K562 (cell line): ENCODE results near the gene SLC39A12. TPM values are rescaled to one million over a fixed set of nuclear protein-coding genes. Genes with fewer than 3 reads are reported as not detected.

Experiments used
- ATAC-seq: fragments of 200-7000 bp; cut with Tn5 transposase; 3 replicates; pipeline ENCODE4 v1.9.1; 2020; ENCODE audit warnings: moderate library complexity
- BruUV-seq: library from RNA; stranded (reverse); fragments of 400-500 nt; replicated peaks from 2 replicates; lab custom pipeline; 2021; lab: Mats Ljungman, UMichigan
- CTCF ChIA-PET: fragments of 300-600 bp; formaldehyde crosslinking; extraction: SDS; loops from one replicate; lab custom pipeline; 2021; ENCODE audit warnings: low intra/inter-chr PET ratio; lab: Yijun Ruan, JAX
- POLR2A ChIA-PET: fragments of 300-600, 350-650 bp; sonication (Branson Sonifier 250); formaldehyde crosslinking; extraction: SDS; loops from one replicate; lab custom pipeline; 2021; ENCODE audit warnings: antibody characterized with exemption, inconsistent platforms; lab: Yijun Ruan, JAX
- DNase-seq, 4 experiments: peaks; one replicate each; pipeline versions ENCODE4 v3.0.0 to v3.0.0-alpha.2; 2011 to 2018; ENCODE audit warnings: low spot score in 3 of 4, mixed read lengths in 3 of 4; ENCODE audit errors: extremely low read depth in 1 of 4
- FAIRE-seq: peaks from 2 replicates; lab custom pipeline; 2011; peaks lifted over from hg19 to GRCh38; lab: Jason Lieb, UNC
- H2AFZ ChIP-seq: 2 replicates; pipeline ENCODE4 v1.6.0; 2011; ENCODE audit warnings: low read depth, low read length, control low read depth, inconsistent platforms
- H3K27ac ChIP-seq: fragments of 200-600 bp; 3 replicates; pipeline ENCODE4 v1.8.0; 2011; ENCODE audit warnings: low read depth, mild to moderate bottlenecking, control low read depth, inconsistent platforms, low read length, moderate library complexity, mixed read lengths; ENCODE audit errors: extremely low read depth
- H3K27me3 ChIP-seq, 2 experiments: fragments of 300-600 bp in 1 of 2; 2 replicates in 1 of 2; 3 replicates in 1 of 2; pipeline versions ENCODE4 v1.6.0 to v1.8.0; 2011; ENCODE audit warnings: inconsistent platforms in 2 of 2, low read length in 2 of 2, mild to moderate bottlenecking in 1 of 2, mixed read lengths in 1 of 2, moderate library complexity in 1 of 2; ENCODE audit not compliant: control insufficient read depth in 2 of 2, insufficient read depth in 2 of 2
- H3K36me3 ChIP-seq: fragments of 300-600 bp; 3 replicates; pipeline ENCODE4 v1.8.0; 2011; ENCODE audit warnings: mild to moderate bottlenecking, low read length, inconsistent platforms; ENCODE audit not compliant: control insufficient read depth, insufficient read depth
- H3K4me1 ChIP-seq, 2 experiments: fragments of 200-600 bp in 1 of 2; replicated peaks in 1 of 2; 2 replicates in 1 of 2; 3 replicates in 1 of 2; pipeline versions ENCODE4 v1.5.1 to v1.8.0; 2011; ENCODE audit warnings: inconsistent platforms in 2 of 2, low read length in 2 of 2, mild to moderate bottlenecking in 1 of 2, mixed read lengths in 1 of 2, moderate library complexity in 1 of 2; ENCODE audit not compliant: control insufficient read depth in 2 of 2, insufficient read depth in 2 of 2
- H3K4me2 ChIP-seq: 2 replicates; pipeline ENCODE4 v1.6.1; 2011; ENCODE audit warnings: low read length, control low read depth, inconsistent platforms, mixed read lengths; ENCODE audit not compliant: insufficient read depth
- H3K4me3 ChIP-seq: fragments of 200-600 bp; sonication (generic), shearing (Covaris generic); 2 replicates; pipeline ENCODE4 v1.5.1; 2016; ENCODE audit warnings: control low read depth, inconsistent platforms
- H3K79me2 ChIP-seq: fragments of 200-600 bp; 3 replicates; pipeline ENCODE4 v1.8.0; 2011; ENCODE audit warnings: low read length, inconsistent platforms; ENCODE audit not compliant: control insufficient read depth, insufficient read depth
- H3K9ac ChIP-seq, 2 experiments: 2 replicates each; pipeline versions ENCODE4 v1.6.0 to v1.6.1; 2011; ENCODE audit warnings: low read depth in 2 of 2, low read length in 2 of 2, control low read depth in 1 of 2, inconsistent platforms in 1 of 2, mild to moderate bottlenecking in 1 of 2, mixed read lengths in 1 of 2; ENCODE audit not compliant: insufficient read depth in 1 of 2
- H3K9me1 ChIP-seq: one replicate; pipeline ENCODE4 v1.6.0; 2011; ENCODE audit warnings: inconsistent platforms, mild to moderate bottlenecking, low read length, moderate library complexity; ENCODE audit not compliant: control insufficient read depth, insufficient read depth
- H3K9me3 ChIP-seq: replicated peaks from 2 replicates; pipeline ENCODE4 v1.5.1; 2011; ENCODE audit warnings: low read depth, low read length, inconsistent platforms; ENCODE audit not compliant: control insufficient read depth, insufficient read depth
- H4K20me1 ChIP-seq: replicated peaks from 2 replicates; pipeline ENCODE4 v1.6.1; 2011; ENCODE audit warnings: low read length, inconsistent platforms, mixed read lengths; ENCODE audit not compliant: control insufficient read depth, insufficient read depth
- CBX8 ChIP-seq: fragments of 200-600 bp; sonication (generic); IDR thresholded peaks from 2 replicates; pipeline ENCODE4 v1.6.1; 2012; ENCODE audit warnings: borderline replicate concordance, mixed run types, low read depth, mild to moderate bottlenecking, moderate library complexity, mixed read lengths, low read length, control low read depth, inconsistent platforms; ENCODE audit not compliant: poor library complexity, severe bottlenecking; ENCODE audit errors: extremely low read depth
- CXXC5 ChIP-seq: fragments of 250-450 bp; sonication (Bioruptor Pico); IDR thresholded peaks from 2 replicates; pipeline ENCODE4 v1.8.0; 2022; ENCODE audit warnings: inconsistent platforms, mild to moderate bottlenecking, moderate library complexity
- KLF1 ChIP-seq: fragments of 450-650 bp; IDR thresholded peaks from 2 replicates; pipeline ENCODE4 v1.6.1; 2016; ENCODE audit warnings: missing genetic modification characterization, missing compliant biosample characterization
- MBD1 ChIP-seq: fragments of 250-450 bp; sonication (Bioruptor Pico); IDR thresholded peaks from 2 replicates; pipeline ENCODE4 v1.8.0; 2022; ENCODE audit warnings: inconsistent platforms
- NR3C1 ChIP-seq: sonication (generic); formaldehyde crosslinking; IDR thresholded peaks from 2 replicates; pipeline ENCODE4 v1.8.1; 2022; ENCODE audit warnings: missing genetic modification reagents
- TBL1XR1 ChIP-seq, 2 experiments: IDR thresholded peaks; 2 replicates each; pipeline ENCODE4 v1.6.1; 2012; ENCODE audit warnings: improper control_type of control experiment in 2 of 2, low read length in 2 of 2, mild to moderate bottlenecking in 1 of 2
- ZFP30 ChIP-seq: fragments of 250-450 bp; sonication (Bioruptor Pico); IDR thresholded peaks from 2 replicates; pipeline ENCODE4 v1.8.0; 2022; ENCODE audit warnings: moderate library complexity, mild to moderate bottlenecking, inconsistent platforms, borderline replicate concordance
- ZNF707 ChIP-seq: fragments of 250-450 bp; sonication (Bioruptor Pico); conservative IDR thresholded peaks from 2 replicates; pipeline ENCODE4 v1.8.0; 2022; ENCODE audit warnings: inconsistent platforms, mild to moderate bottlenecking, moderate library complexity
- WGBS: fragments of 100-300 bp; shearing (Covaris generic); methylation state at CpG from one replicate; pipeline ENCODE4 v1.1.6; 2016; ENCODE audit warnings: low coverage, mixed read lengths; ENCODE audit not compliant: insufficient coverage; ENCODE audit errors: missing lambda C conversion rate; 5-methylcytosine and 5-hydroxymethylcytosine counted together
- in situ Hi-C: fragments of 300-500 bp; cut with MboI; formaldehyde crosslinking; loops from 4 replicates; pipeline ENCODE4 v1.15.0; 2018; ENCODE audit warnings: inconsistent platforms, mixed read lengths
- intact Hi-C: fragments of 100-400 bp; cut with micrococcal nuclease; formaldehyde crosslinking; loops from 2 replicates; pipeline ENCODE4 v1.14.2; 2022
- polyA plus RNA-seq, 8 experiments: library from polyadenylated mRNA; depleted of rRNA in 4 of 8; stranded (reverse) in 5 of 8; unstranded in 3 of 8; fragments of >200 nt; fragmentation: Nextera tagmentation in 2 of 8; fragmentation: Illumina TruSeq in 1 of 8; extraction: Ambion mirVana in 2 of 8; extraction: Trizol in 1 of 8; gene quantifications; 2 replicates each; pipeline versions ENCODE4 v1.2.1 to v1.2.3, GENCODE V29; 2011 to 2014; ENCODE audit warnings: inconsistent platforms in 1 of 8, missing spikeins in 1 of 8
- total RNA-seq, 7 experiments: library from RNA; depleted of rRNA in 6 of 7; stranded (reverse); fragments of >200 nt in 6 of 7; fragmentation: Illumina TruSeq in 2 of 7; extraction: Trizol in 2 of 7; gene quantifications; 2 replicates each; pipeline versions ENCODE4 v1.2.1 to v1.2.3, GENCODE V29; 2011 to 2021; ENCODE audit warnings: low replicate concordance in 1 of 7

Gene SLC39A12
- total and polyA plus RNA-seq, 9 of the 15 experiments (the other 6 are each of a cell fraction or from before 2014, with no cell fraction given) = not detected

DNA sequence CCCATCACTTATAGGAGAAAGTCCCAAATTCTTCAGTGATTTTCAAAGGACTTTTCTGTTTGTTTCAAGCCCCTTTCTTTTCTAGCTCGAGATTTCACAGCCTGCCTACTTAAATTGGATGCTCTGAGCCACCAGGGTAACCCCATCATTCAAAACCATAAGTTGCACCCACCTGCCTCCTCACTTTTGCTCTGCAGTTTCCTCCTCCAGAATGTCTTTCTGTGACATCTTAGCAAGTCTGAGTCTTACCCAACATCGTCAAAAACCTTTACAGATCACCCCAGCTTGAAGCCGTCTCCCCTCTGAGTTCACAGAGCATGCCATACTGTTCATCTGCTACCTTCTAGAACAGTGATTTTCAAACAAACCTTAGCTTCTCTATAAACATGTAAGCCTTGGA is 124.2 kb downstream of the SLC39A12 start:
- no peak overlapping the region for H3K4me3 ChIP-seq

More for the DNA sequence above, 124.2 kb downstream of the SLC39A12 start:
- H3K79me2 ChIP-seq = no peaks in the 10 kb centered on the region
- no peak overlapping the region for H3K9ac ChIP-seq
- POLR2A ChIA-PET = no interaction called here
- H4K20me1 ChIP-seq = no peaks in the 10 kb centered on the region
- no peak overlapping the region for H2AFZ ChIP-seq
- no peak for FAIRE-seq
- 4% methylated on average over 3 of the region's 3 CpGs for WGBS
- H3K9me1 ChIP-seq = no peaks in the 10 kb centered on the region
- CTCF ChIA-PET = no interaction called here
- no peaks in the 10 kb centered on the region for H3K4me1 ChIP-seq
- H3K4me2 ChIP-seq = no peak overlapping the region
- DNase-seq = no peak
- H3K36me3 ChIP-seq = no peaks in the 10 kb centered on the region
- no peak overlapping the region for H3K27ac ChIP-seq
- TF ChIP-seq TBL1XR1 (IDR thresholded peaks at IDR 0.05; ENCODE audit: low read length in 2 of 2) = no peak
- TF ChIP-seq KLF1 = no peak
- TF ChIP-seq ZFP30 (CRISPR knock-in tag) = no peak
- TF ChIP-seq CXXC5 (CRISPR knock-in tag) = no peak
- no peak for TF ChIP-seq ZNF707 (CRISPR knock-in tag)
- no peak for TF ChIP-seq CBX8
- TF ChIP-seq NR3C1 (CRISPR knock-in tag) = no peak
- TF ChIP-seq MBD1 (CRISPR knock-in tag) = no peak
- ATAC-seq = no peak
- in situ Hi-C loops (no loop called here), intact Hi-C loops (no loop called here)
- no peaks in the 10 kb centered on the region; a peak in 2 of 5 replicates for H3K27me3 ChIP-seq
- no peaks in the 10 kb centered on the region for H3K9me3 ChIP-seq
- no TSS peak for BruUV-seq
